Ovary (tissue), 9 donors: ENCODE measurements around the gene IGF2BP2. TPM values are rescaled to one million over a fixed set of nuclear protein-coding genes. Genes with fewer than 3 reads are reported as not detected.
"Not testable (repeated sequence)": the region's sequence is repeated elsewhere in the genome, so short reads cannot be mapped to it uniquely, and the experiment has no call there.

ENCODE experiments used
- DNase-seq, 5 donors: peaks; one replicate each; pipeline ENCODE4 v3.0.0-alpha.2; 2019 to 2020
- H3K27ac ChIP-seq, 2 donors: fragments of 200-600 bp; one replicate each; pipeline versions ENCODE4 v1.5.1 to v1.8.0; 2019 to 2022
- H3K27me3 ChIP-seq: fragments of 200-600 bp; one replicate; pipeline ENCODE4 v1.8.0; 2022
- H3K36me3 ChIP-seq: fragments of 200-600 bp; sonication (generic); one replicate; pipeline ENCODE4 v1.5.1; 2019
- H3K4me1 ChIP-seq: one replicate; pipeline ENCODE4 v1.8.1; 2013; ENCODE audit warnings: mild to moderate bottlenecking, moderate library complexity; ENCODE audit not compliant: insufficient read depth
- H3K4me3 ChIP-seq: fragments of 200-600 bp; sonication (generic); one replicate; pipeline ENCODE4 v1.5.1; 2017
- H3K9me3 ChIP-seq, 2 donors: fragments of 200-600 bp in 1 of 2; sonication (generic) in 1 of 2; one replicate each; pipeline versions ENCODE4 v1.5.1 to v1.8.1; 2013 to 2019; ENCODE audit warnings: mild to moderate bottlenecking in 1 of 2, moderate library complexity in 1 of 2
- EP300 ChIP-seq: sonication (generic); formaldehyde crosslinking; IDR thresholded peaks from one replicate; pipeline ENCODE4 v1.6.1; 2017; ENCODE audit warnings: antibody characterized with exemption
- POLR2A ChIP-seq: fragments of 450-650 bp; IDR thresholded peaks from one replicate; pipeline ENCODE4 v1.6.1; 2017; ENCODE audit warnings: antibody characterized with exemption, mild to moderate bottlenecking, moderate library complexity
- WGBS, 3 donors: extraction: QIAGEN DNeasy Blood & Tissue Kit in 1 of 3; methylation state at CpG; one replicate each; pipeline versions ENCODE4 v1.1.5 to v1.1.7; 2013 to 2017; 5-methylcytosine and 5-hydroxymethylcytosine counted together
- intact Hi-C, 4 donors: fragments of 100-400 bp; cut with DNase I; formaldehyde crosslinking; loops; one replicate each; pipeline versions ENCODE4 v1.11.0 to v1.15.1; 2022 to 2023
- polyA plus RNA-seq, 2 donors: library from polyadenylated mRNA; stranded (reverse); fragments of 200-250 nt in 1 of 2; fragments of 350-450 nt in 1 of 2; fragmentation: Illumina TruSeq in 1 of 2; extraction: RNeasy Lipid Tissue Mini Kit (QIAGEN cat#74804) in 1 of 2; gene quantifications; one replicate each; pipeline ENCODE4 v1.2.3, GENCODE V29; 2013 to 2014
- total RNA-seq, 7 donors: library from RNA; depleted of rRNA in 2 of 7; stranded (reverse); fragments of >200 nt in 2 of 7; fragmentation: NEBNext Ultra II Directional in 3 of 7; extraction: Animal tissue kit (Norgen Biotek cat#: 25700) in 3 of 7; gene quantifications; one replicate each; pipeline versions ENCODE4 v1.1.0 to v1.2.4, GENCODE V29; 2016 to 2023
- TF ChIP-seq, protein P1 (sequence below), 3 donors: fragments of 450-650 bp in 2 of 3; fragments of 200-600 bp in 1 of 3; IDR thresholded peaks; one replicate each; pipeline versions ENCODE4 v1.5.1 to v1.8.0; 2016 to 2022; ENCODE audit warnings: antibody characterized with exemption in 3 of 3, mild to moderate bottlenecking in 1 of 3
- donor health status: DM: no; HTN: no; CAD: no; lungs with moderate emphysema.
- donor health status: DM: no; HTN: no; CAD: no.
- donor health status: Bipolar disorder and iron deficiency.
- donor health status: DM: yes; HTN: yes; CAD: no.
- donor health status: DM: no; HTN: no; CAD: no.
- donor health status: DM: yes; HTN: yes; CAD: no.

IGF2BP2 gene
- total and polyA plus RNA-seq, 9 donors, result 4.6 to 31.1 (median 13.7) TPM

DNA sequence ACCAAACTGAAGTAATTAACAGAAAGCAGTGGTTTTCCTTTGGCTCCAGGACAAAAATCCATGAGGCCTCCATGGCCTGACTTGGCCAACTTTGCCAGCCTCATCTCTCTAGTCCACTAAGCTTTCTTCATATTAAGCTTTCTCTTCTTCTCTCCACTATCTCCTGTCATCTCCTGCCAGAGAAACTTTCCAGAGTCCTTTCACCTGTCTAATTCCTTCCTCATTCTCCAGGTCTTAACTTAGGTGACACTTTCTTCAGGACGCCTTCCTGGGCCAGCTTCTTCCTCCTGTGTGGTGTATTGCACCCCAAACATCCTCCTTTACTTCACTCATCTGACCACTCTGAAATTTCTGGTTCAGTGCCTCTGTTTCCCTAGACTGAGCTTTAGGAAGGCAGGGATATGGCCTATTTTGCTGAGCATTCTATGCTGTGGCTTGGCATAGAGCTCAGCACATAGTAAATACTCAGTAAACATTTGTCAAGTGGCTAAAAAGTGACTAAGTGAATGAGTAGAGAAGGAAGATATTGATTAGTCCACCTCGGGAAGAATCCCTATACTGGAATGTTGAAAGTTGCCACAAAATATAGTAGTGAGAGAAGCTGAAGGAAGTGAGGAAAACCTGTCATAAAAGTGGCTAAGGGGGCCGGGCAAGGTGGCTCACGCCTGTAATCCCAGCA is 34.6 kb upstream of the IGF2BP2 start:
- TF ChIP-seq EP300 (no peak), POLR2A (no peak)
- TF ChIP-seq, protein P1, sequence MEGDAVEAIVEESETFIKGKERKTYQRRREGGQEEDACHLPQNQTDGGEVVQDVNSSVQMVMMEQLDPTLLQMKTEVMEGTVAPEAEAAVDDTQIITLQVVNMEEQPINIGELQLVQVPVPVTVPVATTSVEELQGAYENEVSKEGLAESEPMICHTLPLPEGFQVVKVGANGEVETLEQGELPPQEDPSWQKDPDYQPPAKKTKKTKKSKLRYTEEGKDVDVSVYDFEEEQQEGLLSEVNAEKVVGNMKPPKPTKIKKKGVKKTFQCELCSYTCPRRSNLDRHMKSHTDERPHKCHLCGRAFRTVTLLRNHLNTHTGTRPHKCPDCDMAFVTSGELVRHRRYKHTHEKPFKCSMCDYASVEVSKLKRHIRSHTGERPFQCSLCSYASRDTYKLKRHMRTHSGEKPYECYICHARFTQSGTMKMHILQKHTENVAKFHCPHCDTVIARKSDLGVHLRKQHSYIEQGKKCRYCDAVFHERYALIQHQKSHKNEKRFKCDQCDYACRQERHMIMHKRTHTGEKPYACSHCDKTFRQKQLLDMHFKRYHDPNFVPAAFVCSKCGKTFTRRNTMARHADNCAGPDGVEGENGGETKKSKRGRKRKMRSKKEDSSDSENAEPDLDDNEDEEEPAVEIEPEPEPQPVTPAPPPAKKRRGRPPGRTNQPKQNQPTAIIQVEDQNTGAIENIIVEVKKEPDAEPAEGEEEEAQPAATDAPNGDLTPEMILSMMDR (IDR thresholded peaks at IDR 0.05), result no peak
- Histone ChIP-seq H3K36me3 (no peaks in the 10 kb centered on the region), H3K4me3 (no peak overlapping the region), H3K9me3 (no peaks in the 10 kb centered on the region), H3K27ac (no peak overlapping the region), H3K27me3 (no peaks in the 10 kb centered on the region), H3K4me1 (no peaks in the 10 kb centered on the region)
- no peak for DNase-seq
- intact Hi-C loops, result no loop called here
- WGBS, 3 donors, result 81 to 91% (median 85%) methylated on average over 4 of the region's 4 CpGs

DNA sequence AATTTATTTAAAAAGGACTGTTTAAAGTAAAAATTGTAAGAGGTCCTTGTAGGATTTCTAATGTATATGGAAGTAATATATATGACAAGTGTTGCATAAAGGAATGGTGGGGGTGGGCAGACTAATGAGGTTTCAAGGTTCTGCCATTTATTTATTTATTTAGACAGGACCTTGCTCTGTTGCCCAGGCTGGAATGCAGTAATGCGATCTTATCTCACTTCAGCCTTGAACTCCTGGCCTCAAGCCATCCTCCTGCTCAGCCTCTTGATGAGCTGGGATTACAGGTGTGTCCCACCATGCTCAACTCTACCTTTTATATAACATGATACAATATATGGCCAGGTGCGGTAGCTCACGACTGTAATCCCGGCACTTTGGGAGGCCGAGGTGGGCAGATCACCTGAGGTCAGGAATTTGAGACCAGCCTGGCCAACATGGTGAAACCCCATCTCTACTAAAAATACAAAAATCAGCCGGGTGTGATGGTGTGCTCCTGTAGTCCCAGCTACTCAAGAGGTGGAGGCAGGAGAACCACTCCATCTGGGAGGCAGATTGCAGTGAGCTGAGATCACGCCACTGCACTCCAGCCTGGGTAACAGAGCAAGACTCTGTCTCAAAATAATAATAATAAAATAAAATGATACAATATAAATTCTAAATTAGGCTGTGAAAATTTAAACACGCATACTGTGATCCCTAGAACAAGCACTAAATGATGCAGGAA is 33.8 kb upstream of the IGF2BP2 start:
- Histone ChIP-seq H3K4me1 (no peaks in the 10 kb centered on the region), H3K36me3 (no peaks in the 10 kb centered on the region), H3K27ac (no peak overlapping the region), H3K9me3 (no peaks in the 10 kb centered on the region), H3K27me3 (no peaks in the 10 kb centered on the region), H3K4me3 (no peak overlapping the region)
- intact Hi-C loops, result no loop called here
- WGBS, 3 donors, result 76 to 81% (median 77%) methylated on average over 8 of the region's 8 CpGs
- no peak for DNase-seq
- TF ChIP-seq, protein P1 (IDR thresholded peaks at IDR 0.05), result no peak
- TF ChIP-seq EP300 (no peak), POLR2A (no peak)

DNA sequence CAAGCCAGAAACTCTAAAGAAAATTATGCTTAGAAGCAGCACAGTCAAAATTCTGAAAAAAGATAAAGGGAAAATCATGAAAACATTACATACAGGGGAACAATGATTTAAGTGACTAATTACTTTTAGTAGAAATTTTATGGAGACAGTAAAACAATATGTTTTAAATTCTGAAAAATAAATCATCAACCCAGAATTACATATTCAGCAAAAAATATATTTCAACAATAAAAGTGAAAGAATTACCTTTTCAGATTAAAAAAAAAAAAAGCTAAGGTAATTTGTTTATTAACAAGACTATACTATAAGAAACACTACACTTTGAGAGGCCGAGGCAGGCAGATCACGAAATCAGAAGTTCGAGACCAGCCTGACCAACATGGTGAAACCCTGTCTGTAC is 32.4 kb upstream of the IGF2BP2 start:
- H3K36me3 ChIP-seq, result no peaks in the 10 kb centered on the region
- no peaks in the 10 kb centered on the region for H3K9me3 ChIP-seq
- no peak overlapping the region for H3K27ac ChIP-seq
- WGBS, 3 donors, result 74 to 95% (median 79%) methylated on average over 3 of the region's 3 CpGs
- H3K4me1 ChIP-seq, result no peaks in the 10 kb centered on the region
- H3K27me3 ChIP-seq, result no peaks in the 10 kb centered on the region
- H3K4me3 ChIP-seq, result no peak overlapping the region
- no peak for TF ChIP-seq EP300
- intact Hi-C loops, result no loop called here
- DNase-seq, result no peak

DNA sequence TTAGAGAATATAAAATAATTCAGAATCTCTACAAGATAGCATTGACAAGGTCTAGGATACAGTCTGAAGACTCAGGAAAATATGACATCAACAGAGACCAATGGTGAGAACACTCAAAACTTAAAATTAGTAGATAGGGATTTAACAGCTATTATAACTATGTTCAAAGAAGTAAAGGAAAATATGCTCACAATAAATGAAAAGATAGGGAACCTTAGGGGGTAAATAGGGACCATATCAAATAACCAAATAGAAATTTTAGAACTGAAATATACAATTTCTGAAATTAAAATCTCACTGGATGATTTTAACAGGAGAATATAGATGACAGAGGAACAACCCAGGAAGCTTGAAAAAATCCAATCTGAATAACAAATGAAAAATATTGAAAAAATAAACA is 31.8 kb upstream of the IGF2BP2 start:
- Histone ChIP-seq H3K4me3 (no peak overlapping the region), H3K36me3 (no peaks in the 10 kb centered on the region), H3K9me3 (no peaks in the 10 kb centered on the region), H3K27me3 (no peaks in the 10 kb centered on the region), H3K27ac (no peak overlapping the region), H3K4me1 (no peaks in the 10 kb centered on the region)
- DNase-seq, result no peak
- intact Hi-C loops, result no loop called here
- TF ChIP-seq POLR2A, result no peak
- TF ChIP-seq, protein P1 (IDR thresholded peaks at IDR 0.05), result no peak
- no peak for TF ChIP-seq EP300

DNA sequence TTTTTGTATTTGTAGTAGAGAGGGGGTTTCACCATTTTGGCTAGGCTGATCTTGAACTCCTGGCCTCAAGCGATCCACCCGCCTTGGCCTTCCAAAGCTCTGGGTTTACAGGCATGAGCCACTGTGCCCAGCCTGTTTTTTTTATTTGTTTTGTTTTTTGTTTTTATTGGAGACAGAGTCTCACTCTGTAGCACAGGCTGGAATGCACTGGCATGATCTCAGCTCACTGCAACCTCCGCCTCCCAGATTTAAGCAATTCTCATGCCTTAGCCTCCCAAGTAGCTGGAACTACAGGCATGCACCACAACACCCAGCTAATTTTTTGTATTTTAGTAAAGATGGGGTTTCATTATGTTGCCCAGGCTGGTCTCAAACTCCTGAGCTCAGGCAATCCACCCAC is 28.9 kb upstream of the IGF2BP2 start:
- DNase-seq, H3K27ac ChIP-seq, H3K9me3 ChIP-seq, H3K36me3 ChIP-seq, H3K27me3 ChIP-seq, intact Hi-C loops, H3K4me3 ChIP-seq, H3K4me1 ChIP-seq: not testable (repeated sequence)
- whole genome bisulfite sequencing, 3 donors, result 72 to 86% (median 80%) methylated on average over 3 of the region's 3 CpGs
